IMR-90 (cell line): ENCODE data around the gene SESN1. TPM values are rescaled to one million over a fixed set of nuclear protein-coding genes. Genes with fewer than 3 reads are reported as not detected.

Source experiments
- ATAC-seq: fragments of 200-7000 bp; cut with Tn5 transposase; 2 replicates; pipeline ENCODE4 v1.9.1; 2020; ENCODE audit warnings: low read depth, mild to moderate bottlenecking, moderate library complexity
- BruUV-seq: library from RNA; stranded (reverse); fragments of 400-500 nt; replicated peaks from 2 replicates; lab custom pipeline; 2021; lab: Mats Ljungman, UMichigan
- CTCF ChIA-PET: fragments of 300-600 bp; formaldehyde crosslinking; extraction: SDS; loops from one replicate; lab custom pipeline; 2021; ENCODE audit warnings: antibody characterized with exemption; lab: Yijun Ruan, JAX
- POLR2A ChIA-PET: fragments of 300-600 bp; sonication (Branson Sonifier 250); formaldehyde crosslinking; loops from one replicate; lab custom pipeline; 2022; ENCODE audit warnings: antibody characterized with exemption; ENCODE audit not compliant: unreplicated experiment; lab: Charles Lee
- DNase-seq: peaks from one replicate; pipeline ENCODE4 v3.0.0; 2013
- H2AFZ ChIP-seq: replicated peaks from 2 replicates; pipeline ENCODE3; 2013; ENCODE audit warnings: low read length, mild to moderate bottlenecking; ENCODE audit not compliant: poor library complexity
- H2AK5ac ChIP-seq: 2 replicates; pipeline ENCODE4 v1.6.1; 2013; ENCODE audit warnings: low read depth, low read length, inconsistent platforms
- H2AK9ac ChIP-seq: replicated peaks from 2 replicates; pipeline ENCODE3; 2013; ENCODE audit warnings: mild to moderate bottlenecking, low read depth, low read length, moderate library complexity; ENCODE audit not compliant: poor library complexity
- H2BK120ac ChIP-seq: 2 replicates; pipeline ENCODE4 v1.6.1; 2013; ENCODE audit warnings: low read depth, low read length, inconsistent platforms
- H2BK15ac ChIP-seq: 3 replicates; pipeline ENCODE4 v1.6.1; 2013; ENCODE audit warnings: low read depth, low read length, inconsistent platforms
- H2BK20ac ChIP-seq: 2 replicates; pipeline ENCODE4 v1.6.1; 2013; ENCODE audit warnings: low read depth, mild to moderate bottlenecking, inconsistent platforms, low read length, moderate library complexity
- H2BK5ac ChIP-seq: 2 replicates; pipeline ENCODE4 v1.6.1; 2013; ENCODE audit warnings: mild to moderate bottlenecking, low read depth, low read length, inconsistent platforms; ENCODE audit not compliant: poor library complexity, severe bottlenecking
- H3K14ac ChIP-seq: replicated peaks from 2 replicates; pipeline ENCODE4 v1.6.1; 2013; ENCODE audit warnings: low read depth, low read length, inconsistent platforms
- H3K18ac ChIP-seq: 2 replicates; pipeline ENCODE4 v1.6.1; 2013; ENCODE audit warnings: low read depth, low read length, control low read depth
- H3K23ac ChIP-seq: 2 replicates; pipeline ENCODE4 v1.6.1; 2013; ENCODE audit warnings: low read depth, low read length, inconsistent platforms
- H3K27ac ChIP-seq: 2 replicates; pipeline ENCODE4 v1.5.1; 2013; ENCODE audit warnings: mild to moderate bottlenecking, control low read depth, low read length; ENCODE audit not compliant: insufficient read depth
- H3K27me3 ChIP-seq: 2 replicates; pipeline ENCODE4 v1.6.1; 2013; ENCODE audit warnings: low read length; ENCODE audit not compliant: control insufficient read depth, insufficient read depth
- H3K36me3 ChIP-seq: 2 replicates; pipeline ENCODE4 v1.6.1; 2013; ENCODE audit warnings: low read length, mixed read lengths; ENCODE audit not compliant: control insufficient read depth, insufficient read depth
- H3K4ac ChIP-seq: 2 replicates; pipeline ENCODE4 v1.6.1; 2013; ENCODE audit warnings: low read depth, low read length, inconsistent platforms
- H3K4me1 ChIP-seq: 2 replicates; pipeline ENCODE4 v1.6.1; 2013; ENCODE audit warnings: low read length, mixed read lengths; ENCODE audit not compliant: control insufficient read depth, insufficient read depth
- H3K4me2 ChIP-seq: 2 replicates; pipeline ENCODE4 v1.6.1; 2013; ENCODE audit warnings: low read depth, mild to moderate bottlenecking, control low read depth, low read length, moderate library complexity
- H3K4me3 ChIP-seq: 2 replicates; pipeline ENCODE4 v1.5.1; 2013; ENCODE audit warnings: low read depth, mild to moderate bottlenecking, control low read depth, low read length, moderate library complexity; ENCODE audit not compliant: insufficient read depth
- H3K56ac ChIP-seq: 2 replicates; pipeline ENCODE4 v1.6.1; 2013; ENCODE audit warnings: low read length, inconsistent platforms; ENCODE audit not compliant: insufficient read depth; ENCODE audit errors: extremely low read depth
- H3K79me1 ChIP-seq, 2 experiments: 2 replicates each; pipeline ENCODE4 v1.6.1; 2013; ENCODE audit warnings: low read length in 2 of 2, inconsistent platforms in 1 of 2, low read depth in 1 of 2
- H3K9ac ChIP-seq: 2 replicates; pipeline ENCODE4 v1.6.1; 2013; ENCODE audit warnings: low read depth, low read length, control low read depth
- H3K9me1 ChIP-seq: 2 replicates; pipeline ENCODE4 v1.6.1; 2013; ENCODE audit warnings: low read length, inconsistent platforms; ENCODE audit not compliant: insufficient read depth
- H3K9me3 ChIP-seq: 2 replicates; pipeline ENCODE4 v1.6.1; 2013; ENCODE audit warnings: low read length; ENCODE audit not compliant: control insufficient read depth, insufficient read depth
- H4K20me1 ChIP-seq: 2 replicates; pipeline ENCODE4 v1.6.1; 2013; ENCODE audit warnings: low read length, inconsistent platforms; ENCODE audit not compliant: insufficient read depth
- H4K5ac ChIP-seq: 2 replicates; pipeline ENCODE4 v1.6.1; 2013; ENCODE audit warnings: mild to moderate bottlenecking, low read depth, low read length, control low read depth
- H4K8ac ChIP-seq, 2 experiments: 2 replicates each; pipeline ENCODE4 v1.6.1; 2013; ENCODE audit warnings: low read depth in 2 of 2, low read length in 2 of 2, control low read depth in 1 of 2, inconsistent platforms in 1 of 2
- H4K91ac ChIP-seq: 2 replicates; pipeline ENCODE4 v1.6.1; 2013; ENCODE audit warnings: low read depth, low read length, inconsistent platforms; ENCODE audit not compliant: insufficient read depth
- BHLHE40 ChIP-seq: fragments of 150-350 bp; IDR thresholded peaks from 2 replicates; pipeline ENCODE4 v1.6.1; 2016; ENCODE audit warnings: mild to moderate bottlenecking, low read depth, low read length
- MAZ ChIP-seq: IDR thresholded peaks from 2 replicates; pipeline ENCODE4 v1.6.1; 2012; ENCODE audit warnings: low read depth, mild to moderate bottlenecking, low read length, improper control_type of control experiment, moderate library complexity, borderline replicate concordance
- NFE2L2 ChIP-seq: fragments of 150-350 bp; IDR thresholded peaks from 2 replicates; pipeline ENCODE4 v1.6.1; 2016; ENCODE audit warnings: low read depth, mild to moderate bottlenecking, low read length
- SMC3 ChIP-seq: fragments of 150-350 bp; IDR thresholded peaks from 2 replicates; pipeline ENCODE4 v1.6.1; 2016; ENCODE audit warnings: low read depth, mild to moderate bottlenecking, antibody characterized with exemption, low read length, moderate library complexity
- WGBS, 2 experiments: methylation state at CpG; one replicate each; pipeline versions ENCODE4 v1.1.5 to v1.1.7; 2013; ENCODE audit warnings: missing lambda C conversion rate in 2 of 2; ENCODE audit not compliant: insufficient read length in 1 of 2; ENCODE audit errors: extremely low coverage in 2 of 2; 5-methylcytosine and 5-hydroxymethylcytosine counted together
- dilution Hi-C: fragments of 300-500 bp; cut with HindIII; formaldehyde crosslinking; loops from one replicate; pipeline ENCODE4 v1.14.3; 2018; ENCODE audit warnings: low sequenced_read_pairs; ENCODE audit not compliant: unreplicated experiment
- in situ Hi-C: fragments of 300-500 bp; cut with MboI; formaldehyde crosslinking; loops from 3 replicates; pipeline ENCODE4 v1.14.3; 2019; ENCODE audit warnings: low sequenced_read_pairs, inconsistent platforms, mixed read lengths
- intact Hi-C: fragments of 100-400 bp; cut with micrococcal nuclease; formaldehyde crosslinking; loops from 2 replicates; pipeline ENCODE4 v1.10.0; 2022
- polyA plus RNA-seq, 3 experiments: library from polyadenylated mRNA; depleted of rRNA; stranded (reverse); fragments of >200 nt; gene quantifications; 2 replicates each; pipeline ENCODE4 v1.2.3, GENCODE V29; 2012; ENCODE audit warnings: low replicate concordance in 1 of 3
- total RNA-seq: library from RNA; depleted of rRNA; stranded (reverse); fragments of >200 nt; gene quantifications from 2 replicates; pipeline ENCODE4 v1.2.3, GENCODE V29; 2012

SESN1 gene
- total and polyA plus RNA-seq, 2 of the 4 experiments (the other 2 are of a cell fraction) = 9.7 to 16.7 TPM

- no peak for DNase-seq
- H3K9me3 ChIP-seq = no peaks in the 10 kb centered on the region
- no peak overlapping the region for H3K4ac ChIP-seq
- H4K91ac ChIP-seq = no peak overlapping the region
- H2AFZ ChIP-seq = no peak overlapping the region
- WGBS, 2 experiments = no CpG with 5 or more reads among the region's 1 CpG
- intact Hi-C loops (no loop called here), dilution Hi-C loops (no loop called here), in situ Hi-C loops (no loop called here)
- H2BK120ac ChIP-seq = no peak overlapping the region
- ATAC-seq = no peak
- no peaks in the 10 kb centered on the region for H4K20me1 ChIP-seq
- no peak overlapping the region for H3K27ac ChIP-seq
- no peak overlapping the region for H3K18ac ChIP-seq
- H3K4me3 ChIP-seq = no peak overlapping the region
- H4K5ac ChIP-seq = no peak overlapping the region
- no peak overlapping the region for H3K14ac ChIP-seq
- no peaks in the 10 kb centered on the region for H3K9me1 ChIP-seq
- H2BK15ac ChIP-seq = no peak overlapping the region
- BruUV-seq = no TSS peak
- H3K79me1 ChIP-seq = no peaks in the 10 kb centered on the region
- H2BK5ac ChIP-seq = no peak overlapping the region
- no peak overlapping the region for H3K23ac ChIP-seq
- no peaks in the 10 kb centered on the region for H3K27me3 ChIP-seq
- no peaks in the 10 kb centered on the region for H3K4me1 ChIP-seq
- no peak overlapping the region for H2AK5ac ChIP-seq
- TF ChIP-seq BHLHE40 = no peak
- no peak for TF ChIP-seq MAZ
- TF ChIP-seq NFE2L2 = no peak
- TF ChIP-seq SMC3 = no peak
- no peak overlapping the region for H2AK9ac ChIP-seq
- no peak overlapping the region for H3K4me2 ChIP-seq
- no peak overlapping the region for H2BK20ac ChIP-seq
- no peak overlapping the region for H3K56ac ChIP-seq
- no peaks in the 10 kb centered on the region for H3K36me3 ChIP-seq
- ChIA-PET CTCF (no interaction called here), POLR2A (no interaction called here)
- no peak overlapping the region for H4K8ac ChIP-seq
- no peak overlapping the region for H3K9ac ChIP-seq
These were observed 60.1 kb downstream of the SESN1 start for GRCh38 chr6:109034526-109034925.
